GM19397 (cell line): ENCODE data around the gene MTCH1.
"Not testable (repeated sequence)": the region's sequence is repeated elsewhere in the genome, so short reads cannot be mapped to it uniquely, and the experiment has no call there.

Experiments used
- ATAC-seq: cut with Tn5 transposase; IDR thresholded peaks from one replicate; pipeline ENCODE4 v1.9.1; 2021; ENCODE audit warnings: mild to moderate bottlenecking, moderate library complexity; ENCODE audit not compliant: unreplicated experiment

MTCH1 gene

DNA sequence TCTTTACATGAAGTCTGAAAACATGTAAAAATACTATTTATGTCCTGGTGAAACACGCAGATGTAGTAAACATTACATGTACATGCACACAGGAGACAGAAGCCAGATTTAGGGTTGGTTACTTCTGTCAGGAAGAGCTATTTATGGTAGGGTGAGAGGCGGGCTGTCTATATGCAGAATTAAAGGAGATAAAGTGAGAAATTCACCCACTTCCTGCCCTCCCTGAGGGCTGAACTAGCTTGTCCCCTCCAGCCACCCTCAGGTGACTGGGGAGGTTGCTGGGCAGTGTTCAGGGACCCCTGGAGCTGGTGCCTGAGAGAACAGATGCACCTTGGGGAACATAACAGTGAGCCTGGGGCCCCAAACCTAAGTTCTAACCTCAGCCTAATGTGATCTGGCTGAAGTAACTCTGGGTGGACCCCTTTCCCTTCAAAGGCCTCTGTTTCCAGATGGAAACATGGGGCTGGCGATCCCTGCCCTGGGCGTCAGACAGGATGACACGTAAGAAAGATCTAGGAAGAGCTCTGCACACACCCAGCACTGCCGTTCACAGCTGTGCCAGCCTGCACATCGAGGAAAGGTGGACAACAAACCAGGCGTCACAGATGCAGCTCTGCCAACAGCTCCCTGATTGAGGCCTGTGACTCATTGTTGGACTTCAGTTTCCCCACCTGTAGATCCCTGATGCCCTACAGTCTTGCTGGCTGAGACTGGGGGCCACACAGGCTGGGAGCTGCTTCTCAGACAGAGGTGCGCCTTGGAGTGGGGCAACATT lies 30.1 kb downstream of the MTCH1 start:
- no peak for ATAC-seq

DNA sequence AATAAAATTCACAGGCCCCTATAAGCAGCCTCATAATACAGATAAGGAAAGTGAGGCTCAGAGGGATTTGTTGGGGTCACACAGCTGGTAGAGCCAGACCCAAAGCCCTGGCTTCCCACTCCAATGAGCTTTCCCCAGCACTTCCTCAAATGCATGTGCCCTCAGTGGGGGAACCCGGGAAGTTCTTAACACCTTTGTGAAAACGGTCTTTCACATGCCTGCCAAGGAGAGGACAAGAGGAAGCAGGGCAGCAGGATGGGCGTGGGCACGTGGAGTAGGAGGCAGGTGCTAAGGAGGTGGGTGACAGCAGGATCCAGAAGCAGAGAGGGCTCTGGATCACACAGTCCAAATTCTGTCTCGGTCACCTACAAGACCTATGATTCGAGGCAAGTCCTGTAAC lies 30.9 kb downstream of the MTCH1 start:
- no peak for ATAC-seq

DNA sequence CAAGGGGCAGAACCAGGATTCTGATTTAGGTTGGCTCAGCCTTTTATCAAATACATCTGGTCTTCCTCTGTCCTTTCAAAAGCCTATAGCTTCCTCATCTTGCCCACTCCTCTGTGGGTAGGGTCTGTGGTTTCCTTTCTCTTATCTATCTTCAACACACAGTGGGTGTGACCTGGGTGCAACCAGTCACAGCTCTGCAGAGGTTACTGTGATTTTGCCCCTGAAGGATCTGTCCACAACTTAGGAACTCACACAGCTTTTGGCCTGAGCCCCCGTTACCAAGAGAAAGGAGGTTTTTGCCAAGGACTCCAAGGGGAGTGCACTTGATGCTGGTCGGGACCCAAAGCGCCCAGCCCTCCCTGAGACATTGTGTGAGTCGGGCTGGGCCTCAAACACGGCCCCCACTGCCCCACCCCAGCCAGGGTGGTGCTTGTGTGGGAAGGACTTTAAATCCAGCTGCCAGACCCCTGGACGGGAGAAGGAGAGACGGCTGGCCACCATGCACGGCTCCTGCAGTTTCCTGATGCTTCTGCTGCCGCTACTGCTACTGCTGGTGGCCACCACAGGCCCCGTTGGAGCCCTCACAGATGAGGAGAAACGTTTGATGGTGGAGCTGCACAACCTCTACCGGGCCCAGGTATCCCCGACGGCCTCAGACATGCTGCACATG lies 31.6 kb downstream of the MTCH1 start, which contains the start of gene PI16:
TSS of gene PI16 (plus strand) at position 477 of the 670 bp plus-strand sequence. CDS start at position 500, 23 bp downstream.
- ATAC-seq = no peak

DNA sequence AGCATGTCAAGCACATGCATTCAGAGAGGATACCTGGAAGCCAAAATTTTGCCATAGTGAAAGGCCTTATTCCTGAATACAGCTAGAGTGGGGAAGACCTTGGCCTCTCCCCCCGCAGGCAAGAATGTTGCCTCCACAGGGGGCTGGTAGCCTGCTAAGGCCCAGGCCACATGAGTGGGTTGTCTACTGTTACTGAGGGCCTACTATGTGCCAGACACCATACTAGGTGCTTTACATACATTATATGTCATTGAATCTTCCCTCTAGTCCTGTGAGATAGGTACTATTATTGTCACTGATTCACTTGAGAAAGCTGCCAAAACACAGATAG lies 32.1 kb downstream of the MTCH1 start:
- no peak for ATAC-seq

DNA sequence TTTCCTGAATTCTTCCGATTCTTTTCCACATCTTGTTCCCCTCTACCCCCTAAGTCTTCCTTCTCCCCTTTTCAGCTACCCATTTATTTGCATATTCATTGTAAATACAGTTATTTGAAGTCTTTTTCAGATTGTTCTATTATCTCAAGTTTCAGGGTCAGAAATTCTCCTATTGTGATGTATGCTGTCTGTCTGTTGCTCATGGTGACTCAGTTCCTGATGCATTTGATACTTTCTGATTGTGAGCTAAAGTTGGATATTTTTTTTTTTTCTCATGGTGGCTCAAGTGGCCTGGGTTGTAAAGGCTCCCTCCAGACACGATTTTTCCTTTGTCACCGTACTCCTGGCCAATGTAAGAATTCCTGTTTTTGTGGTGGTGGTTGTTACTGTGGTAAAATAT lies 36.4 kb downstream of the MTCH1 start:
- no peak for ATAC-seq

DNA sequence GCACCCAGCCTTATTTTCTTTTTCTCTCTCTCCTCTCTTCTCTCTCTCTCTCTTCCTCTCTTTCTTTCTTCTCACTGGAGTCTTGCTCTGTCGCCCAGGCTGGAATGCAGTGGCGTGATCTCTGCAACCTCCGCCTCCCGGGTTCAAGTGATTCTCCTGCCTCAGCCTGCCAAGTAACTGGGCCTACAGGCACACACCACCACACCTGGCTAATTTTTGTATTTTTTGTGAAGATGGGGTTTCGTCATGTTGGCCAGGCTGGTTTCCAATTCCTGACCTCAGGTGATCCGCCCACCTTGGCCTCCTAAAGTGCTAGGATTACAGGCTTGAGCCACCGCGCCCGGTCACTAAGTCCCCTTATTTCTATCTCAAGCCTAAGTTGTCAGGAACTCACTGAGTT lies 36.9 kb downstream of the MTCH1 start:
- ATAC-seq = not testable (repeated sequence)

DNA sequence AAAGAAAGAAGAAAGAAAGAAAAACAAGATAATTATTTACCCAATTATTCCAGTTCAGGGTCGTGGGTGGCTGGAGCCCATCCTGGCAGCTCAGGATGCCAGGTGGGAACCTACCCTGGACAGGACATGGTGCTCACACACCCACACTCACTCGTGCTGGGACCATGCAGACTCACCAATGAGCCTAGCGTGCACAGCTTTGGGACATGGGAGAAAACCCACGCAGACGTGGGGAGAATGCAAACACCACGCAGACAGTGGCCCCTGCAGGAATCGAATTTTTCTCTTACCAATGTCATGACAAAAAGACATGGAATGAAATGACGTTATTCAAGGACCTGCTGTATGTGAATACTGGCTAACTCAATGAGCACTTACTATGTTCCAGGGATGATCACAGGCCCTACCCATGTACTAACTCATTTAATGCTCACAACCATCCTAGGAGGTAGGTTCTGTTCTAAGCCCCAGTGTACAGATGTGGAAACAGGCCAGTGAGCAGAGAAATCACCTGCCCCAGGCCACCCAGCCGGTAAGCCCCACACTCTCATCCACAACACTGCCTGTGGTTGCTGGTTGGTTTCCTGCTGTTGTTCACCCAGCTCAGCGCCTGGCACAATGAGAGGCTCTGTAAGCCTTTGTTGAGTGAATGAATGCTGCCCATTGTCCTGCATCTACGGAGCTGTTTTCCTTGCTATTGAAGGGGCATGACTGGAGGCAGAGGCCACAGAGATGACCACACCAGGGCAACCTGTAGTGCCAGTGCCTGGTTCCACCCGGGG lies 38.2 kb downstream of the MTCH1 start:
- no peak for ATAC-seq

DNA sequence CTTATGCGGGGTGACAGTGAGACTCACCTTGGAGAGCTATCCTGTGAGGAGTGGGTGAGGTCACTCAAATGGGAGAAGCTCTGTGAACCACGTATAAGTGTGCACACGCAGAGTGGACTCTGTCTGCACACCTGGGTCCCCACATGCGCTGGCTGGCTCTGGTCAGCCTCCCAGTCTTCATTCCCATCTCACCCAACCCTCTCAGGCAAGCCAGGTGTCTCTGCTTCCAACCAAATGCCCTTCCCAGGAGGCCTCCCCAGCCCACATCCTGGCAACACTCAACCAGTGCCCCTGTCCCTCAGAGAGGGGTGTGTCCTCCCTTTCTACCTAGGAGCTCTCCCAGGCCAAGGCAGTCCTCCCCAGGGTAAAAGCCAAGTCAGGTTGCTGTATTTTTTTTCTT lies 39.5 kb downstream of the MTCH1 start:
- no peak for ATAC-seq

DNA sequence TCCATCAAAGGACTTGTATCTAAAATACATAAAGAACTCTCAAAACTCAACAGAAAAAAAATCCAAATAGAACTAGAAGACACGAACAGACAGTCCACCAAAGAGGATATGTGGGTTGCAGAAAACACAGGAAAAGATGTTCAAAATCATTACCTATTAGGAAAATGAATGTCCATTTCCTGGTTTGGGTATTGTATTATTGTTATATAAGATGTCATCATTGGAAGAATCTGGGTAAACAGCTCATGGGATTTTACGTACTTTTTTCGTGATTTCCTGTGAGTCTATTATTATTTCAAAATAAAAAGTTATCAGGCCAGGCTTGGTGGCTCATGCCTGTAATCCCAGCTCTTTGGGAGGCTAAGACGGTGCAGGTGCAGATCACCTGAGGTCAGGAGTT lies 40.7 kb downstream of the MTCH1 start:
- ATAC-seq = no peak

DNA sequence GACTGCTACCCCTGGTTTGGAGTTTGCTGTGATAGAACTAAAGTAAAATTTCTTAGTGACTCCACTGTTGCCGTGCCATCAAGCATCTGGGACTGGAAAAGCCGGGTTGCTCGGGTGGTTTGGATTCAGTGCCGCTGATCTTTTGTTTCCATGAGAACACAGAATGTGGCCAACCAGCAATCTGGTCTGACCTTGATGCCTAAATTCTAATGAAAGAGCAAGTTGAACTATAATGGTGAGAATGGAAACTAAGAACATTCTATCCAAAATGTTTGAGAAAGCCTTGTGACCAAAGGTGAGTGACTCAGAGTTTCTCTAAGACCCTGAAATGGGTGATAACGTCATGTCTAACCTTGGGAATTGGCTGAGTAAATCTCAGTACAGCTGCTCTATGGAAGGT lies 41.3 kb downstream of the MTCH1 start:
- no peak for ATAC-seq

DNA sequence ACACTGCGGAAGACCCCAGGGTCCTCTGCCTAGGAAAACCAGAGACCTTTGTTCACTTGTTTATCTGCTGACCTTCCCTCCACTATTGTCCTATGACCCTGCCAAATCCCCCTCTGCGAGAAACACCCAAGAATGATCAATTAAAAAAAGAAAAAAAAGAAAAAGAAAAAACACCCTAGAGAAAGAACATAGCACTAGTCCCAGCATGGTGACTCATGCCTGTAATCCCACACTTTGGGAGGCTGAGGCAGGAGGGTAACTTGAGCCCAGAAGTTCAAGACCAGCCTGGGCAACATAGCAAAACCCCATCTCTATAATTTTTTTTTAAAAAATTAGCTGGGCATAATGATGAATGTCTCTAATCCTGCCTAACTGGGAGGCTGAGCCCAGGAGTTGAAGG lies 43.7 kb downstream of the MTCH1 start:
- ATAC-seq = not testable (repeated sequence)

DNA sequence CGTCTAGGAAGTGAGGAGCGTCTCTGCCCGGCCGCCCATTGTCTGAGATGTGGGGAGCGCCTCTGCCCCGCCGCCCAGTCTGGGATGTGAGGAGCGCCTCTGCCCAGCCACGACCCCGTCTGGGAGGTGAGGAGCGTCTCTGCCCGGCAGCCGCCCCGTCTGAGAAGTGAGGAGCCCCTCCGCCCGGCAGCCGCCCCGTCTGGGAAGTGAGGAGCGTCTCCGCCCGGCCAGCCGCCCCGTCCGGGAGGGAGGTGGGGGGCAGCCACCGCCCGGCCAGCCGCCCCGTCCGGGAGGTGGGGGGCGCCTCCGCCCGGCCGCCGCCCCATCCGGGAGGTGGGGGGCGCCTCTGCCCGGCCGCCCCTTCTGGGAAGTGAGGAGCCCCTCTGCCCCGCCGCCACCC lies 44.4 kb downstream of the MTCH1 start:
- ATAC-seq = not testable (repeated sequence)

DNA sequence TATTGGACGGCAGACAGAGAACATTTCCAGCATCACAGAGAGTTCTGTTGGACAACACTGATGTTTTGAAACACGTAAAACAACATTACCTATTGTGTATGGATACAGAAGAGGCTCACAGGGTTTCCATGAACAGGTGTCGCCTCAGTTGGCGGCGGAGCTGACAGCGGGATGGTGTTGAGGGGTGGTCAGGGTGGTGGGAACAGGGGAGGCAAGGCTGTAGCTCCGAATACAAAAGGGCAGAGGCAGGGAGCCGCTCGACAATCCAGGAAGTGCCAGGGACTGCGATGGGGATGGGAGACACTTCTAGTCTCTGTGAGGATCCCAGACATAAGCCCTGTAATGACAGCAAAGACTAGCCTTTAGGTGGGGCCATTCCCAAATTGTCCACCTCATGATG lies 46.0 kb downstream of the MTCH1 start:
- no peak for ATAC-seq

DNA sequence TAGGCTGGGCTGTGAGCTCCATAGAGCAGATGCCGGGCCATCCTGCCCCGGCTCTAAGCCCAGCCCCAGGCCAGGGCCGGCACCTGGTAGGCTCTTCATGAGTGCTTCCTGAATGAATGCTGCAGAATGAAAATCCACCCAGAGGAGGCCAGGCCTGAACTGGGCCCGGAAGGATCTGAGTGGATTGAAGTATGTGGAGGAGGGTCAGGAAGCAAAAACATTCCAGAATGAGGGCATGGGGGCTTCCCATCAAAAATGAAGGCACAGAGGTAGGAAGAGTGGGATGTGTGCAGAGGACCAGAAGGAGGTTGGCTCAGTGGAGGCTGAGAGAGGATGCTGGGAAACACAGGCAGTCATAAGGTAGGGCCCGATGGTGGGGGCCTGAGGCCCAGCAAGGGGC lies 47.0 kb downstream of the MTCH1 start:
- not testable (repeated sequence) for ATAC-seq

DNA sequence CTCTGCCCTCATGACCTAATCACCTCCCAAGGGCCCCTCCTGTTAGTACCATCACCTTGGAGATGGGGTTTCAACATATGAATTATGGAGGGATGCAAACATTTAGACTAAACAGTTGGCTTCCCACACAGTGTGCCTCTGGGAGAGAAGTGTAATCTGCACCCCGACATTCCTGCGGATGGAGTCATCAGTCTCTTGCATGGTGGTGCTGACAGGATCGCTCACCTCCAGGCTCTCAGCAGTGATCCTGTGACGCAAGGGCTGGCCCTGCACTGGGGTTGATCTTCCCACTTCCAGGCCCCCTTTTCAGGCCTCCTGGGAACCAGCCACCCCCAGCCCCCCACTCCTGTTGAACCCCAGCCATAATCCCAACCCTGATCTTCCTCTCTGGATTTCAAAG lies 47.5 kb downstream of the MTCH1 start:
- ATAC-seq = no peak

DNA sequence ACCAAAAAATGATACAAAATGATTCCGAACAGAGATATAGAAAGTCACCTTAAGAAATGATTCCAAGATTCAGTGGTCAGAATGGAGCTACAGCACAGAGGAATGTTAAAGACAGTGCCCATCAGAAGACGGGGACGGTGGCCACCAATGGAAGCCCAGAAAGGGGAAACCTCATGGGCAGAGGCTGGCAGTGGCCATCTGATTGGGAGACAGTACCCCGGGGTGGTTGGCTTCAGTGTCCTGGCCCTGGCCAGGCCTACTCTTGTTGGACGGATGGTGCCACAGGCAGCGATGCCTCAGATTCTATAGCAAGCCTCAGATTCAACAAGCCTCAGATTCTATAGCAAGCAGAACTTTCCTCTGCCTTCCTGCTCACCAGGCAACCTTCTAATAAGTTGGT lies 48.1 kb downstream of the MTCH1 start:
- ATAC-seq = no peak

DNA sequence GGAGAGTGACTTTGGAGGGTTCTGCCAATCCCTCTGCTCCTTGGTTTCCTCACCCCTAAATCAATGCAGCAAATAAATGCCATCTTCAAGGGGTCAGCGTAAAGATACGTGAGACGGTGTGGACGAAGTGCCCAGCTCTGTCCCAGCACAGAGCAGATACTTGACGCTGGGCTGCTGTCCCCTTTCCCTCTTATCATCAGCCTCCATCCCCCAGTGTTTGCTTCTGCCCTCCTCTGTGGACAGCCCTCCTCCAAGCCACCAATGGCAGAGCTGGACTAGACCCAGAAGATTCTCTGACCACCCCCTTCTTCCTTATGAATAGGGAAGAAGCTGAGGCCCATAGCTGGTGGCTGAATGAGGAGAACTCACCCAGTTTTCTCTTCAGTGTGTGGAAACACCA lies 49.2 kb downstream of the MTCH1 start:
- no peak for ATAC-seq

DNA sequence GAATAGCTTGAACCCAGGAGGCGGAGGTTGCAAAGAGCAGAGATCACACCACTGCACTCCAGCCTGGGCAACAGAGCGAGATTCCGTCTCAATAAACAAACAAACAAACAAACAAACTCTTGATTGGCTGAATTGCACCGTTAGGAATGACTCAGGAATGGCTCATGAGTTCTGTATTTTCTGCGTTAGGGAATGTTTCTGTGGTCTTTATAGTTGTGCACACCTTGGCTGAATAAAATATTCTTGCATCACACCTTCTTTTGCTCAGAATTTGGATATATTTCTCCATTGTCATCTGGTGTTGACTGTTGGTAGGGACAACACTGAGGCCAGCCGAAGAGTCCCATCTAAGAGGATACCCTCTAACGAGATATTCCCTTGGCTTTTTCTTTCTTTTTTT lies 51.1 kb downstream of the MTCH1 start:
- ATAC-seq = no peak

DNA sequence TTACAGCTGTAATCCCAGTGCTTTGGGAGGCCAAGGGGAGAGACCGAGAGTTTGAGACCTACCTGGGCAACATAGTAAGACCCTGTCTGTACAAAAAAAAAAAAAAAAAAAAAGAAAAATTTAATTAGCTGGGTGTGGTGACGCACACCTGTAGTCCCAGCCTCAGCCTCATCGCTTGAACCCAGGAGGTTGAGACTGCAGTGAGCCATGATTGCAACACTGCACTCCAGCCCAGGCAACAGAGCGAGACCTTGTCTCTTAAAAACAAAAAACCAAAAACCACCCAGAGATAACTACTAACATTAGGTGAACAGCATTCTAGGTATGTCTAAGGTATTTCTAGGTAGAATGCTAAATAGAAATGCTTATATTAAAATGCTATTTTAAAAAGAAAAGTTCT lies 52.5 kb downstream of the MTCH1 start:
- no peak for ATAC-seq

DNA sequence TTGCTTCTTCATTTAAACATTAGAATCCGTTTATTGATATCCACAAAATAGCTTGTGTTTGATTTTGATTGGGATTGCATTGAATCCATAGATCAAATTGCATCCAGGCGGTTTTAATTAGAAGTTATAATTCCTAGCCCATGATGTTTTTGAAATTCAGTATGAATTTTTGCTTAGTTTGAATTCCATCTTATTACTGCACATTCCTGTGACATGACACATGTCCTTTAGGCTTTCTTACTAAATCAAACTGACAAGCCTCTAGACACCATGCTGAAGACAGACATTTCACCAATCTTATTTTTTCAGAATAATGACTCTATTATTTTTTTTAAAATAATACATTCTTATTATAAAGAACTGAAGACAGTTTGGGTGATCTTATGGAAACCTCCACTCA lies 52.9 kb downstream of the MTCH1 start:
- no peak for ATAC-seq

DNA sequence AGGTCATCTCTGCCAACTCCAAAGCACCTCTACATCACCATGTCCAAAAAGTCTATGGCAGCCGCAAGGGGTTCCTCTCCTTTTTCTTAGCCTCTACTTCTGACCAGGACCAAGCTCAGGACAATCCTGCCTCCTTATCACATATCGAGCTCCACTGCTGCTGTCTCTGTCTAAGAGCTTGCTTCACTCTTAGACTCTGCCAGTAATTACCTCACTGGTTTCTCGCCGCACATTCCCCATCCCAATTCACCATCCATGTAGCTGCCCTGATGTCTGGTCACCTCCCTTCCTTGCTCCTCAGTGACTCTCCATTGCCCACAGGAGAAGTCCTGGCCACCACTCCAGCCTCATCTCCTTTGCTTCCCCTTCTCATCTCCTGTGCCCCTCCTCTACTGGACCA lies 55.5 kb downstream of the MTCH1 start:
- no peak for ATAC-seq

DNA sequence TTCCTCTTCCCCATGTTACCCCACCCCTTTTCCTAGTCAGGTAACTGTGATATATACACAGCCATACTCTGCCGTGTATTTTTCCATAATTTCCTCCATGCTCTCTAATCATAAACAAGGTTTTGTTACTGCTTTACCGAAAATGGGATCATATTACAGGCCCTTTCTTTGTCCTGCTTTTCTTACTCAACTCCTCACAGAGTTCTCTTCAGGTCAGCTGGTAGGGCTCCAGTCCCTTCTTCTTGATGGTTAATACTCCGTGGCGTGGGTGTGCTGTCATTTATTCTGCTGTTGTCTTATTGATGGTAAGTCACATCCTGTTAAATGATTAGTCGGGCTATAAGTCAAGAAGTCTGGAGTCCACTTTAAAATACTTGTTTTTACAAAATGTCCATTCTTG lies 56.4 kb downstream of the MTCH1 start:
- ATAC-seq = no peak
